PC-3 (cell line): ENCODE data around the gene MEST. TPM values are rescaled to one million over a fixed set of nuclear protein-coding genes. Genes with fewer than 3 reads are reported as not detected.
"Not testable (repeated sequence)": the region's sequence is repeated elsewhere in the genome, so short reads cannot be mapped to it uniquely, and the experiment has no call there.

ENCODE experiments used
- ATAC-seq: fragments of 200-7000 bp; cut with Tn5 transposase; 2 replicates; pipeline ENCODE4 v1.9.1; 2020; ENCODE audit warnings: mild to moderate bottlenecking, moderate library complexity
- BruUV-seq: library from RNA; stranded (reverse); fragments of 400-500 nt; replicated peaks from 2 replicates; lab custom pipeline; 2021; lab: Mats Ljungman, UMichigan
- CTCF ChIA-PET: fragments of 300-600 bp; sonication (Branson Sonifier 250); formaldehyde crosslinking; loops from one replicate; lab custom pipeline; 2022; ENCODE audit warnings: antibody characterized with exemption; lab: Charles Lee
- POLR2A ChIA-PET: fragments of 300-600 bp; sonication (Branson Sonifier 250); formaldehyde crosslinking; loops from one replicate; lab custom pipeline; 2022; ENCODE audit warnings: antibody characterized with exemption; ENCODE audit not compliant: unreplicated experiment; lab: Charles Lee
- DNase-seq: peaks from one replicate; pipeline ENCODE4 v3.0.0-alpha.2; 2015
- H2AFZ ChIP-seq: fragments of 300-600 bp; sonication (generic); 2 replicates; pipeline ENCODE4 v1.6.0; 2016; ENCODE audit warnings: antibody characterized with exemption, low read length
- H3F3A ChIP-seq: fragments of 300-600 bp; sonication (generic); one replicate; pipeline ENCODE4 v1.6.0; 2017; ENCODE audit warnings: antibody characterized with exemption, low read length, control low read depth, mild to moderate bottlenecking; ENCODE audit not compliant: unreplicated experiment
- H3K27ac ChIP-seq: fragments of 300-600 bp; sonication (generic); 2 replicates; pipeline ENCODE4 v1.5.1; 2016; ENCODE audit warnings: mild to moderate bottlenecking, low read length
- H3K27me3 ChIP-seq: fragments of 300-600 bp; sonication (generic); 2 replicates; pipeline ENCODE4 v1.6.1; 2016; ENCODE audit warnings: low read length, mixed read lengths
- H3K36me3 ChIP-seq: fragments of 300-600 bp; sonication (generic); 2 replicates; pipeline ENCODE4 v1.6.1; 2016; ENCODE audit warnings: low read depth, mixed run types, low read length, mixed read lengths
- H3K4me1 ChIP-seq: fragments of 300-600 bp; sonication (generic); 2 replicates; pipeline ENCODE4 v1.5.1; 2016; ENCODE audit warnings: low read length; ENCODE audit not compliant: insufficient read depth
- H3K4me2 ChIP-seq: fragments of 300-600 bp; sonication (generic); 2 replicates; pipeline ENCODE4 v1.6.0; 2016; ENCODE audit warnings: low read length
- H3K4me3 ChIP-seq: fragments of 300-600 bp; sonication (generic); 2 replicates; pipeline ENCODE4 v1.5.1; 2016; ENCODE audit warnings: mild to moderate bottlenecking, low read length, mixed read lengths
- H3K79me2 ChIP-seq: fragments of 300-600 bp; sonication (generic); 2 replicates; pipeline ENCODE4 v1.6.1; 2017; ENCODE audit warnings: low read length, mixed read lengths
- H3K9ac ChIP-seq: fragments of 300-600 bp; sonication (generic); 2 replicates; pipeline ENCODE4 v1.6.0; 2016; ENCODE audit warnings: mild to moderate bottlenecking, low read length
- H3K9me2 ChIP-seq: fragments of 300-600 bp; sonication (generic); replicated peaks from 2 replicates; pipeline ENCODE4 v1.6.1; 2016; ENCODE audit warnings: mixed run types, low read length, mixed read lengths
- H3K9me3 ChIP-seq: fragments of 300-600 bp; sonication (generic); 2 replicates; pipeline ENCODE4 v1.6.1; 2016; ENCODE audit warnings: low read length, mixed read lengths
- H4K20me1 ChIP-seq: fragments of 300-600 bp; sonication (generic); 2 replicates; pipeline ENCODE4 v1.6.1; 2016; ENCODE audit warnings: low read length, mixed read lengths
- EZH2 ChIP-seq: fragments of 300-600 bp; sonication (generic); IDR thresholded peaks from one replicate; pipeline ENCODE4 v1.6.1; 2017; ENCODE audit warnings: antibody characterized with exemption, mild to moderate bottlenecking, low read length; ENCODE audit not compliant: unreplicated experiment
- EZH2phosphoT487 ChIP-seq: fragments of 300-600 bp; sonication (generic); IDR thresholded peaks from 2 replicates; pipeline ENCODE4 v1.6.1; 2018; ENCODE audit warnings: mild to moderate bottlenecking, antibody characterized with exemption, low read length, borderline replicate concordance
- intact Hi-C: fragments of 100-400 bp; cut with micrococcal nuclease; formaldehyde crosslinking; loops from 2 replicates; pipeline ENCODE4 v1.9.0; 2023
- total RNA-seq: library from RNA; depleted of rRNA; stranded (reverse); fragments of >200 nt; gene quantifications from 2 replicates; pipeline ENCODE4 v1.2.3, GENCODE V29; 2014
- TF ChIP-seq, protein P1 (sequence below): fragments of 300-600 bp; sonication (generic); conservative IDR thresholded peaks from 2 replicates; pipeline ENCODE4 v1.5.1; 2017; ENCODE audit warnings: antibody characterized with exemption, low read depth, mild to moderate bottlenecking, low read length

The MEST gene
- total RNA-seq, 1 experiment from 2014 or later, result 25.2 TPM

DNA sequence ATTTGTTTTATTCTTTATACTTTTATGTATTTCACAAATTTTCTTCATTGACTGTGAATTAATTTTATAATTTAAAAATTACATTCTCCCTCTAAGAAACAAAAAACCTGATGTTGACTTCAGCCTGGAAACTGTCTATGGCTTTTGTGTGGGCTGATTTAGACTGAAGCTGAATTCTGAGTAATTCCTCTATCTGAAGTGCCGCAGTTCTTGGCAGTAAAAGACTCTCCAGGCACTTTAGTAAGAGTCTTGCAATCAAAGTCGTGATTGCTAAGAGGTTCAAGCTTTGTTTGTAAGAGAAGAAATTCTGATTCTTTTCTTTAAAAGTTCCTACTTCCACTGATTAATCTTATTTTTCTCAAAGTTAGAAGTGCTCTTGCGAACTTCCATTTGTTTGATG is 47.7 kb upstream of the MEST start:
- Histone ChIP-seq H3K27ac (no peak overlapping the region), H4K20me1 (no peaks in the 10 kb centered on the region), H3K9ac (no peak overlapping the region), H3F3A (no peaks in the 10 kb centered on the region), H3K9me2 (no peaks in the 10 kb centered on the region), H3K4me2 (no peak overlapping the region), H3K27me3 (no peaks in the 10 kb centered on the region), H3K79me2 (peaks cover 10% of the 10 kb centered on the region), H2AFZ (no peak overlapping the region), H3K4me1 (peaks cover 15% of the 10 kb centered on the region), H3K4me3 (no peak overlapping the region), H3K9me3 (no peaks in the 10 kb centered on the region), H3K36me3 (no peaks in the 10 kb centered on the region)
- TF ChIP-seq EZH2phosphoT487, result no peak
- TF ChIP-seq, protein P1, sequence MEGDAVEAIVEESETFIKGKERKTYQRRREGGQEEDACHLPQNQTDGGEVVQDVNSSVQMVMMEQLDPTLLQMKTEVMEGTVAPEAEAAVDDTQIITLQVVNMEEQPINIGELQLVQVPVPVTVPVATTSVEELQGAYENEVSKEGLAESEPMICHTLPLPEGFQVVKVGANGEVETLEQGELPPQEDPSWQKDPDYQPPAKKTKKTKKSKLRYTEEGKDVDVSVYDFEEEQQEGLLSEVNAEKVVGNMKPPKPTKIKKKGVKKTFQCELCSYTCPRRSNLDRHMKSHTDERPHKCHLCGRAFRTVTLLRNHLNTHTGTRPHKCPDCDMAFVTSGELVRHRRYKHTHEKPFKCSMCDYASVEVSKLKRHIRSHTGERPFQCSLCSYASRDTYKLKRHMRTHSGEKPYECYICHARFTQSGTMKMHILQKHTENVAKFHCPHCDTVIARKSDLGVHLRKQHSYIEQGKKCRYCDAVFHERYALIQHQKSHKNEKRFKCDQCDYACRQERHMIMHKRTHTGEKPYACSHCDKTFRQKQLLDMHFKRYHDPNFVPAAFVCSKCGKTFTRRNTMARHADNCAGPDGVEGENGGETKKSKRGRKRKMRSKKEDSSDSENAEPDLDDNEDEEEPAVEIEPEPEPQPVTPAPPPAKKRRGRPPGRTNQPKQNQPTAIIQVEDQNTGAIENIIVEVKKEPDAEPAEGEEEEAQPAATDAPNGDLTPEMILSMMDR, result no peak
- TF ChIP-seq EZH2, result no peak
- intact Hi-C loops, result no loop called here
- BruUV-seq, result no TSS peak
- POLR2A ChIA-PET, result no interaction called here
- ATAC-seq (no peak), DNase-seq (no peak)
- CTCF ChIA-PET, result no interaction called here

DNA sequence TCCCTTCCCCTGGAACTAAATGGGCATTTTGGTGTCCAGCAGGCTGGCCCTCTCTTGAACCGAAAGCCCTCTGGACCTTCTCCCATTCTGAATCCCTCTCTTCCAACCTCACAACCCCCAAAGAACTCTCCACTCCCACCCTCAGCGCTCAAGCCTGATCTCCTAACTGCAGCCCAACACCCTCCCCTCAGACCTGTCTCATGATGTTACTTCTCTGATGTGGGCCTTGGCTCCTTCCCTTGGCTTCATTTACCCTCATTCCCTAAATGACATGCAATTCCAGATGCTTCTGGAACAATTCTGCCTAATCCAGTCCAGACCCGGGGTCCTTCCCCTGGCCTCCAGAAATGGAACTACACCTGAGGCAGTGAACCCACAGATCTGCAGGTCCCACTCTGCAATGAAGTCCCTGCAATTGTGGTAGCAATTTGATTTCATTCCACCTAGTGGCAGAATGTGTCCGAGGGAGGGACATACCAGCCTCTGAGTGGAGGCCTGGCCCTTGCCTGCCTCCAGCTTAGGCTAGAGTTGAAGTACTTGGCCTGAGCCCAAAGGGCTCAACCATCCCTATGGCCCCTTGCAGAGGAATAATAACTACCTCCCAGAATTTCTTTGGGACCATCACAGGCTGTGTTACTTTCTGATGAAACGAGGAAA is 47.0 kb upstream of the MEST start:
- POLR2A ChIA-PET, result no interaction called here
- no peak for ATAC-seq

DNA sequence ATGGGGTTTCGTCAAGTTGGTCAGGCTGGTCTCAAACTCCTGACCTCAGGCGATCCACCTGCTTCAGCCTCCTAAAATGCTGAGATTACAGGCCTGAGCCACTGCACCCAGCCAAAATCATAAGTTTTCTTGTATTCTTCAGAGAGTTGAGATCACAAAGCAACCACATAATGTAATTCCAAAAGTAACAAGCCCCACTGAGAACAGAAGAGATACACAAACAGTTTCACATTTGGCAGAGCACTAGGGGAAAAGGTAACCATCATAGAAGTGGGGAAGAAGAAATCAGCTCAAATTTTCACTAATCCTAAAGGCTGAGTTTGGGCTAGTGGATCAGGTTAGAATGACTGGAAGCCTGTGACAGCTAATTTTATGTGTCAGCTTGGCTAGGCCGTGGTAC is 45.6 kb upstream of the MEST start:
- Histone ChIP-seq H3K9ac (no peak overlapping the region), H3K4me1 (peaks cover 6% of the 10 kb centered on the region; the same call in 1 of the 2 replicates), H2AFZ (no peak overlapping the region), H3F3A (no peaks in the 10 kb centered on the region), H4K20me1 (no peaks in the 10 kb centered on the region), H3K27me3 (no peaks in the 10 kb centered on the region), H3K9me3 (no peaks in the 10 kb centered on the region), H3K4me2 (no peak overlapping the region), H3K36me3 (no peaks in the 10 kb centered on the region), H3K4me3 (no peak overlapping the region), H3K79me2 (no peaks in the 10 kb centered on the region), H3K9me2 (no peaks in the 10 kb centered on the region), H3K27ac (no peak overlapping the region)
- no peak for ATAC-seq
- TF ChIP-seq, protein P1, result no peak
- TF ChIP-seq EZH2, result no peak
- TF ChIP-seq EZH2phosphoT487, result no peak
- ChIA-PET POLR2A (no interaction called here), CTCF (no interaction called here)
- no TSS peak for BruUV-seq
- DNase-seq, result no peak
- intact Hi-C loops, result no loop called here

More for the DNA sequence above, 47.0 kb upstream of the MEST start:
- Histone ChIP-seq H4K20me1 (no peaks in the 10 kb centered on the region), H3K4me2 (no peak overlapping the region), H3K9me2 (no peaks in the 10 kb centered on the region), H3F3A (no peaks in the 10 kb centered on the region), H3K9ac (no peak overlapping the region), H3K27ac (no peak overlapping the region), H3K36me3 (no peaks in the 10 kb centered on the region), H3K4me3 (no peak overlapping the region), H3K4me1 (peaks cover 11% of the 10 kb centered on the region), H3K79me2 (peaks cover 5% of the 10 kb centered on the region), H3K9me3 (no peaks in the 10 kb centered on the region), H3K27me3 (no peaks in the 10 kb centered on the region), H2AFZ (no peak overlapping the region)
- TF ChIP-seq EZH2, result no peak
- TF ChIP-seq, protein P1, result peak; percentile 19; the same call in 1 of the 2 replicates
- intact Hi-C loops, result no loop called here
- CTCF ChIA-PET, result no interaction called here
- no peak for DNase-seq
- no TSS peak for BruUV-seq

DNA sequence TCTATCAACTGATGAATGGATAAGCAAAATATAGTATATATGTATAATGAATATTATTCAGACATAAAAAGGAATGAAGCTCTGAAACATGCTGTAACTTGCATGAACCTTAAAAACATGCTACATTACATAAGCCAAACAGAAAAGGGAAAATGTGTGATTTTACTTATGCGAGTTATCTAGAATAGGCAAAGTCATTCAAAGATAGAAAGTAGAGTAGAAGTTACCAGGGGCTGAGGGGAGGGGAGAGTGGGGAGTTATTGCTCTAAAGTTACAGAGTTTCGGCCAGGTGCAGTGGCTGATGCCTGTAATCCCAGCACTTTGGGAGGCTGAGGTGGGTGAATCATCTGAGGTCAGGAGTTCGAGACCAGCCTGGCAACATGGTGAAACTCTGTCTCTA is 40.5 kb upstream of the MEST start:
- H3K79me2 ChIP-seq, H3K4me2 ChIP-seq, H3K36me3 ChIP-seq, H3K4me1 ChIP-seq, DNase-seq, H3K9me2 ChIP-seq, H3K4me3 ChIP-seq, H3K9me3 ChIP-seq, ATAC-seq, H3K27me3 ChIP-seq, H4K20me1 ChIP-seq, intact Hi-C loops, CTCF ChIA-PET, H2AFZ ChIP-seq, POLR2A ChIA-PET, H3K9ac ChIP-seq, H3K27ac ChIP-seq, H3F3A ChIP-seq, BruUV-seq: not testable (repeated sequence)
